ENCODE results near the gene TNS3. TPM values are rescaled to one million over a fixed set of nuclear protein-coding genes. Genes with fewer than 3 reads are reported as not detected.

The TNS3 gene
- total RNA-seq, 1 donor from 2014 or later = 92.9 TPM

- DNase-seq (ENCODE audit: low read depth) = no peak
- Mint-ChIP-seq H3K36me3 (ENCODE audit: low read depth, unreplicated experiment) (peaks cover 19% of the 10 kb centered on the region), H3K27ac (ENCODE audit: unreplicated experiment) (peak overlapping the region; percentile 35), H3K4me1 (ENCODE audit: low read depth, unreplicated experiment) (peaks cover 55% of the 10 kb centered on the region), H3K9me3 (ENCODE audit: unreplicated experiment) (no peaks in the 10 kb centered on the region), H3K27me3 (ENCODE audit: low read depth, unreplicated experiment) (no peaks in the 10 kb centered on the region), H3K4me3 (ENCODE audit: unreplicated experiment) (no peak overlapping the region)
- H2AFZ ChIP-seq (ENCODE audit: low read depth, low read length) = no peak overlapping the region
- no peak overlapping the region for H3K4me3 ChIP-seq (ENCODE audit: insufficient read depth, low read depth, low read length)
- H3K4me2 ChIP-seq (ENCODE audit: low read length) = no peak overlapping the region
- TF ChIP-seq CTCF (IDR thresholded peaks at IDR 0.05; ENCODE audit: insufficient read depth, low read depth, low read length) (no peak), EZH2 (IDR thresholded peaks at IDR 0.05; ENCODE audit: insufficient read depth, low read length) (no peak)
- H3K9ac ChIP-seq (ENCODE audit: low read length) = no peak overlapping the region
- no peaks in the 10 kb centered on the region for H3K36me3 ChIP-seq (ENCODE audit: insufficient read depth, low read length)
- H3K4me1 ChIP-seq (ENCODE audit: insufficient read depth, low read length) = peaks cover 36% of the 10 kb centered on the region
- no peak for FAIRE-seq
- no peaks in the 10 kb centered on the region for H3K9me3 ChIP-seq (ENCODE audit: insufficient read depth, low read depth, low read length)
- H3K79me2 ChIP-seq (ENCODE audit: insufficient read depth, low read length) = no peaks in the 10 kb centered on the region
- H4K20me1 ChIP-seq (ENCODE audit: insufficient read depth, low read length) = peaks cover 98% of the 10 kb centered on the region
- H3K27ac ChIP-seq (ENCODE audit: low read depth, low read length) = no peak overlapping the region
- no peaks in the 10 kb centered on the region for H3K27me3 ChIP-seq (ENCODE audit: insufficient read depth, low read length)
Observed at GRCh38 chr7:47378728-47379395, 203.0 kb downstream of the TNS3 start.

- no peak overlapping the region for H3K4me3 ChIP-seq (ENCODE audit: insufficient read depth, low read depth, low read length)
- H3K9me3 Mint-ChIP-seq (ENCODE audit: unreplicated experiment) = no peaks in the 10 kb centered on the region
- no peaks in the 10 kb centered on the region for H3K9me3 ChIP-seq (ENCODE audit: insufficient read depth, low read depth, low read length)
- FAIRE-seq = no peak
- H4K20me1 ChIP-seq (ENCODE audit: insufficient read depth, low read length) = peaks cover 98% of the 10 kb centered on the region
- no peak for DNase-seq (ENCODE audit: low read depth)
- peaks cover 36% of the 10 kb centered on the region for H3K4me1 ChIP-seq (ENCODE audit: insufficient read depth, low read length)
- no peak overlapping the region for H3K9ac ChIP-seq (ENCODE audit: low read length)
- H3K36me3 ChIP-seq (ENCODE audit: insufficient read depth, low read length) = no peaks in the 10 kb centered on the region
- no peak overlapping the region for H3K4me3 Mint-ChIP-seq (ENCODE audit: unreplicated experiment)
- no peaks in the 10 kb centered on the region for H3K27me3 Mint-ChIP-seq (ENCODE audit: low read depth, unreplicated experiment)
- H3K27ac Mint-ChIP-seq (ENCODE audit: unreplicated experiment) = no peak overlapping the region
- H3K27ac ChIP-seq (ENCODE audit: low read depth, low read length) = no peak overlapping the region
- H3K36me3 Mint-ChIP-seq (ENCODE audit: low read depth, unreplicated experiment) = peaks cover 21% of the 10 kb centered on the region
- no peaks in the 10 kb centered on the region for H3K79me2 ChIP-seq (ENCODE audit: insufficient read depth, low read length)
- no peak overlapping the region for H3K4me2 ChIP-seq (ENCODE audit: low read length)
- no peak for TF ChIP-seq EZH2 (IDR thresholded peaks at IDR 0.05; ENCODE audit: insufficient read depth, low read length)
- no peak for TF ChIP-seq CTCF (IDR thresholded peaks at IDR 0.05; ENCODE audit: insufficient read depth, low read depth, low read length)
- no peak overlapping the region for H2AFZ ChIP-seq (ENCODE audit: low read depth, low read length)
- no peaks in the 10 kb centered on the region for H3K27me3 ChIP-seq (ENCODE audit: insufficient read depth, low read length)
- peaks cover 46% of the 10 kb centered on the region for H3K4me1 Mint-ChIP-seq (ENCODE audit: low read depth, unreplicated experiment)
Observed at GRCh38 chr7:47377741-47378140, 204.2 kb downstream of the TNS3 start.

GRCh38 chr7:47376991-47377616 is 204.8 kb downstream of the TNS3 start:
- H3K4me2 ChIP-seq (ENCODE audit: low read length) = no peak overlapping the region
- H3K9ac ChIP-seq (ENCODE audit: low read length) = no peak overlapping the region
- DNase-seq (ENCODE audit: low read depth) (no peak), FAIRE-seq (no peak)
- peaks cover 45% of the 10 kb centered on the region for H3K4me1 Mint-ChIP-seq (ENCODE audit: low read depth, unreplicated experiment)
- H2AFZ ChIP-seq (ENCODE audit: low read depth, low read length) = no peak overlapping the region
- no peaks in the 10 kb centered on the region for H3K79me2 ChIP-seq (ENCODE audit: insufficient read depth, low read length)
- H4K20me1 ChIP-seq (ENCODE audit: insufficient read depth, low read length) = peaks cover 98% of the 10 kb centered on the region
- H3K27me3 ChIP-seq (ENCODE audit: insufficient read depth, low read length) = no peaks in the 10 kb centered on the region
- TF ChIP-seq EZH2 (IDR thresholded peaks at IDR 0.05; ENCODE audit: insufficient read depth, low read length) = no peak
- TF ChIP-seq CTCF (IDR thresholded peaks at IDR 0.05; ENCODE audit: insufficient read depth, low read depth, low read length) = no peak
- H3K27me3 Mint-ChIP-seq (ENCODE audit: low read depth, unreplicated experiment) = no peaks in the 10 kb centered on the region
- H3K9me3 Mint-ChIP-seq (ENCODE audit: unreplicated experiment) = no peaks in the 10 kb centered on the region
- no peak overlapping the region for H3K4me3 ChIP-seq (ENCODE audit: insufficient read depth, low read depth, low read length)
- peaks cover 39% of the 10 kb centered on the region for H3K4me1 ChIP-seq (ENCODE audit: insufficient read depth, low read length)
- peaks cover 22% of the 10 kb centered on the region for H3K36me3 Mint-ChIP-seq (ENCODE audit: low read depth, unreplicated experiment)
- H3K36me3 ChIP-seq (ENCODE audit: insufficient read depth, low read length) = no peaks in the 10 kb centered on the region
- H3K27ac ChIP-seq (ENCODE audit: low read depth, low read length) = no peak overlapping the region
- no peaks in the 10 kb centered on the region for H3K9me3 ChIP-seq (ENCODE audit: insufficient read depth, low read depth, low read length)
- no peak overlapping the region for H3K27ac Mint-ChIP-seq (ENCODE audit: unreplicated experiment)
- H3K4me3 Mint-ChIP-seq (ENCODE audit: unreplicated experiment) = no peak overlapping the region
